Esophagus mucosa (tissue), 1 donor: ENCODE results near the gene TSG101. TPM values are rescaled to one million over a fixed set of nuclear protein-coding genes. Genes with fewer than 3 reads are reported as not detected.

Experiments
- ATAC-seq: fragments of 200-7000 bp; cut with Tn5 transposase; one replicate; pipeline ENCODE4 v1.9.1; 2020
- total RNA-seq: library from RNA; stranded (reverse); gene quantifications from one replicate; pipeline ENCODE4 v1.2.4, GENCODE V29; 2023
- donor health status: DM: yes; HTN: yes; CAD: no.

Gene TSG101
- total RNA-seq, 1 donor from 2014 or later: 52.9 TPM

GRCh38 chr11:18492888-18493287 is 33.9 kb downstream of the TSG101 start:
- ATAC-seq: no peak

GRCh38 chr11:18491924-18492323 is 34.8 kb downstream of the TSG101 start:
- ATAC-seq: peak; percentile 25

- ATAC-seq: peak; percentile 48
Observed at GRCh38 chr11:18490736-18491485, 35.8 kb downstream of the TSG101 start.

- ATAC-seq: peak; percentile 60
Observed at GRCh38 chr11:18490319-18490718, 36.4 kb downstream of the TSG101 start.

- no peak for ATAC-seq
Observed at GRCh38 chr11:18485913-18486528, 40.7 kb downstream of the TSG101 start.

DNA sequence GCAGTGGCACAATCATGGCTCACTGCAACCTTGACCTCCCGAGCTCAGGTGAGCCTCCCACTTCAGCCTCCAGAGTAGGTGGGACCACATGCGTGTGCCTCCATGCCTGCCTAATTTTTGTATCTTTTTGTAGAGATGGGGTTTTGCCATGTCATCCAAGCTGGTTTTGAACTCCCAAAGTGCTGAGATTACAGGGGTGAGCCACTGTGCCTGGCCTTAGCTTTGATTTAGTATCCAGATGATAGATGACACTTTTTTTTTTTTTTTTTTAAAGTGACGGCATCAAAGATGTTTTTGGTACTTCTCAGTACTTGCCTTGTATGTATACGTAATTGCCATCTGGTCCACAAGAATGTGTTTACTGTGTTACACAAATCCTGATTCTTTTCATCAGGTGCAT is 47.7 kb downstream of the TSG101 start:
- ATAC-seq: no peak

DNA sequence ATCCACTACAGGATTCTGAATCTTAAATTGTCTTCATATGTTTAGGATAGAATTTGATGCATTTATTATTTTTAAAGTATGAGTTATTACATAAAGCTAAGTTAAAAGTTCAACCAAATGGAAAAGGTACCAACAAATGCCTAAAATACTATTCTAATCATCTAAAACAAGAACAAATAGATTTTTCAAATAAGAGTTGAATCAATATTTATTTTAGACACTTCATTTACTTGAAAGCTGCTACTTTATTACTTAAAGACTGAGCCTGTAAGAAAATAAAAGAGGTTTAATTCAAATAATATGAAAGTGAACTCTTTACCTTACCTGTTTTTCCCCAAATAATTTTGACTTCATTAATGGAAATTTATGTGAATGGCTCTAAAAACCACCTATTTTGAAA is 54.2 kb downstream of the TSG101 start:
- no peak for ATAC-seq

DNA sequence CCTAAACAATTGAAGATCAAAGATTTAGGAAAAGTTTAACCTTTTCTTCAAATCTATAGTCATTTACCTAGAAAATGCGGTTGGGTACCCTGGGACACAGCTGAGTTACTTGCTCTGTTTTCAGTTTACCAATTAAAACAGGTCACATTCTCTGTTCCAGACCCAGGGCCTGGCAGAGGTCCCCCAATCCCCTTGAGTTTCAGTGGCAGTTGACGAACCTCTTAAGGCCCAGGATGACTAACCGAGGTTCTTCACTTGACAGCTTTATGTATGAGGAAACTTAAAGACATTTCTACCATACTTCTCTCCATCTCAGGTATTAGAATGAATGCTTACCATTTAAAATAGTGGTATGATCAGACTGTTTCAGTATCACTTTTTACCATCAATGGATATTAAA is 54.7 kb downstream of the TSG101 start:
- no peak for ATAC-seq

DNA sequence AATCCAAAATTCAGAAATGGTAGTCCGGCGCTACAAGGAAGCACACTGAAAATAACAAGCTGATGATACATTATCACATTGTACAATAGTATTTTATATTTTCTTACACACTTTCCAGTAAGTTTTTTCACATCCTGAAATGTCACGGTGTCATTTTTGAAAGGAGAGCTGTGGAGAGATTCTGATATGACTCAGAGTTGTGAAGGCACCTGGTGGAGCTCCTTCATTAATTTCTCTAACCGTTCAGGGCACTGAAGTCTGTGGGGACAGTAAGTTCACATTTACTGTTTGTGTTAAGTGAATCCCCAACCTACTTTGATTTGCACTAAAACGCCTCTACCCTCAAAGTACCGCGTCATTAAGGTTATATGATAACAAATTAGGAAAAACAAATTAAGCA is 57.8 kb downstream of the TSG101 start:
- no peak for ATAC-seq

GRCh38 chr11:18468059-18468458 is 58.7 kb downstream of the TSG101 start:
- ATAC-seq: no peak

DNA sequence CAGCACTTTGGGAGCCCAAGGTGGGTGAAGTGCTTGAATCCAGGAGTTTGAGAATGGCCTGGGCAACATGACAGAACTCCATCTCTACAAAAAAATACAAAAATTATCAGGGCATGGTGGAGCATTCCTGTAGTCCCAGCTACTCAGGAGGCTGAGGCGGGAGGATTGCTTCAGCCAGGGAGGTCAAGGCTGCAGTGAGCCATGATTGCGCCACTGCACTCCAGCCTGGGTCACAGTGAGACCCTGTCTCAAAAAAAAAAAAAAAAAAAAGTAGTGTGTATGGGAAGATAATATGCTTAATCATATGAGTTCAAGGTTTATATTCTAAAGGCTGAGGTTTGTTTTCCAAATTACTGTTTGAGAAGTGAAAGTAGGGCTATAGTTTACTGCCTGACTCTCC is 60.3 kb downstream of the TSG101 start:
- ATAC-seq: no peak

- ATAC-seq: no peak
Observed at GRCh38 chr11:18463439-18463838, 63.3 kb downstream of the TSG101 start.

GRCh38 chr11:18461909-18462308 is 64.8 kb downstream of the TSG101 start:
- no peak for ATAC-seq

DNA sequence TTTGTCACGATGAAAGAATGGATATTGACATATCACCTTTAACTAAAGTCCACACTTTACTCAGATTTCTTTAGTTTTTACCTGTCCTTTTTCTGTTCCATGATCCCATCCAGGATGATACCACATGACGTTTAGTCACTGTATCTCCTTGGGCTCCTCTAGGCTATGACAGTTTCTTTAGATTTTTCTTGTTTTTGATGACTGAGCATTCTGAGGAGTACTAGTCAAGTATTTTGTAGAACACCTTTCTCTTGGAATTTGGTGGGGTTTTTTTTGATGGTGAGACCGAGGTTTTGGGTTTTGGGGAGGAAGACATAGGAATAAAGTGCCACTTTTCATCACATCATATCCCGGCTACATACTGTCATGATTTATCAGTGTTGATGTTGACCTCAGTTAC is 67.1 kb downstream of the TSG101 start:
- no peak for ATAC-seq

- peak; percentile 81 for ATAC-seq
Observed at GRCh38 chr11:18457450-18457849, 69.3 kb downstream of the TSG101 start.

GRCh38 chr11:18455686-18456372 is 70.9 kb downstream of the TSG101 start, which contains the start of gene LDHAL6A:
Gene LDHAL6A (plus strand): TSS chr11:18455856. CDS start chr11:18456681, 825 bp downstream.
- no peak for ATAC-seq

- ATAC-seq: no peak
Observed at GRCh38 chr11:18452927-18453326, 73.8 kb downstream of the TSG101 start.

GRCh38 chr11:18449251-18449650 is 77.5 kb downstream of the TSG101 start:
- no peak for ATAC-seq

- no peak for ATAC-seq
Observed at GRCh38 chr11:18438691-18439090, 88.1 kb downstream of the TSG101 start.
